ENCODE data around the gene SGO2.

The SGO2 gene

GRCh38 chr2:200525882-200526651 is at the start of gene SGO2:
TSS of gene SGO2 (plus strand) at chr2:200526207. CDS start at chr2:200532976, 6,769 bp downstream.
- DNase-seq (ENCODE audit: low spot score): peak; percentile 96

- DNase-seq (ENCODE audit: low spot score): no peak
Measured at GRCh38 chr2:200476836-200477235, 49.2 kb upstream of the SGO2 start.

- DNase-seq (ENCODE audit: low spot score): no peak
Measured at GRCh38 chr2:200477667-200478131, 48.3 kb upstream of the SGO2 start.

- DNase-seq (ENCODE audit: low spot score): no peak
Measured at GRCh38 chr2:200479692-200480265, 46.2 kb upstream of the SGO2 start.

GRCh38 chr2:200482194-200482593 is 43.8 kb upstream of the SGO2 start:
- DNase-seq (ENCODE audit: low spot score): no peak

- DNase-seq (ENCODE audit: low spot score): peak; percentile 53
Measured at GRCh38 chr2:200483729-200484198, 42.2 kb upstream of the SGO2 start.

- peak; percentile 25 for DNase-seq (ENCODE audit: low spot score)
Measured at GRCh38 chr2:200484934-200485333, 41.1 kb upstream of the SGO2 start.

GRCh38 chr2:200486529-200486928 is 39.5 kb upstream of the SGO2 start:
- no peak for DNase-seq (ENCODE audit: low spot score)

GRCh38 chr2:200488169-200488568 is 37.8 kb upstream of the SGO2 start:
- no peak for DNase-seq (ENCODE audit: low spot score)

GRCh38 chr2:200490001-200490400 is 36.0 kb upstream of the SGO2 start:
- DNase-seq (ENCODE audit: low spot score): no peak

GRCh38 chr2:200492656-200493055 is 33.4 kb upstream of the SGO2 start:
- DNase-seq (ENCODE audit: low spot score): no peak

GRCh38 chr2:200494048-200494447 is 32.0 kb upstream of the SGO2 start:
- DNase-seq (ENCODE audit: low spot score): no peak

GRCh38 chr2:200496696-200497095 is 29.3 kb upstream of the SGO2 start:
- DNase-seq (ENCODE audit: low spot score): no peak

- DNase-seq (ENCODE audit: low spot score): no peak
Measured at GRCh38 chr2:200498402-200499162, 27.4 kb upstream of the SGO2 start.

GRCh38 chr2:200502196-200502595 is 23.8 kb upstream of the SGO2 start:
- DNase-seq (ENCODE audit: low spot score): no peak

GRCh38 chr2:200506679-200507078 is 19.3 kb upstream of the SGO2 start:
- DNase-seq (ENCODE audit: low spot score): no peak

GRCh38 chr2:200507179-200507578 is 18.8 kb upstream of the SGO2 start:
- DNase-seq (ENCODE audit: low spot score): no peak

GRCh38 chr2:200509235-200509611 is 16.8 kb upstream of the SGO2 start:
- peak; percentile 58 for DNase-seq (ENCODE audit: low spot score)

GRCh38 chr2:200509612-200510433 is 16.2 kb upstream of the SGO2 start, which contains the start of gene KCTD18:
TSS of gene KCTD18 (minus strand) at chr2:200510068. CDS start at chr2:200507016, 3,052 bp downstream.
- peak; percentile 89 for DNase-seq (ENCODE audit: low spot score)

- no peak for DNase-seq (ENCODE audit: low spot score)
Measured at GRCh38 chr2:200515155-200515554, 10.9 kb upstream of the SGO2 start.

- DNase-seq (ENCODE audit: low spot score): peak; percentile 47
Measured at GRCh38 chr2:200523158-200523557, 2.8 kb upstream of the SGO2 start.

GRCh38 chr2:200523604-200524003 is 2.4 kb upstream of the SGO2 start:
- DNase-seq (ENCODE audit: low spot score): no peak
